Fibroblast of lung (primary cell): Measurements from ENCODE around the gene APOM. TPM values are rescaled to one million over a fixed set of nuclear protein-coding genes. Genes with fewer than 3 reads are reported as not detected.

Experiments used
- DNase-seq, 2 donors: peaks; one replicate each; pipeline versions ENCODE4 v3.0.0 to v3.0.0-alpha.2; 2010; ENCODE audit warnings: low read depth in 2 of 2
- H2AFZ ChIP-seq: 2 replicates; pipeline ENCODE4 v1.5.1; 2012; ENCODE audit warnings: low read length, control low read depth, inconsistent platforms
- H3K27ac ChIP-seq: 2 replicates; pipeline ENCODE4 v1.5.1; 2011; ENCODE audit warnings: low read length, control low read depth; ENCODE audit not compliant: insufficient read depth
- H3K27me3 ChIP-seq: 2 replicates; pipeline ENCODE4 v1.5.1; 2011; ENCODE audit warnings: mild to moderate bottlenecking, low read length; ENCODE audit not compliant: control insufficient read depth, insufficient read depth
- H3K36me3 ChIP-seq: 2 replicates; pipeline ENCODE4 v1.5.1; 2011; ENCODE audit warnings: low read length; ENCODE audit not compliant: control insufficient read depth, insufficient read depth
- H3K4me1 ChIP-seq: 2 replicates; pipeline ENCODE4 v1.5.1; 2011; ENCODE audit warnings: low read length; ENCODE audit not compliant: control insufficient read depth, insufficient read depth; ENCODE audit errors: extremely low read depth
- H3K4me2 ChIP-seq: 2 replicates; pipeline ENCODE4 v1.5.1; 2011; ENCODE audit warnings: low read length, control low read depth; ENCODE audit not compliant: insufficient read depth; ENCODE audit errors: extremely low read depth
- H3K4me3 ChIP-seq, 4 experiments: fragments of 200-600 bp in 1 of 4; sonication (generic) in 1 of 4; replicated peaks in 1 of 4; 2 replicates each; pipeline ENCODE4 v1.5.1; 2011 to 2016; ENCODE audit warnings: low read length in 4 of 4, low read depth in 3 of 4, mild to moderate bottlenecking in 3 of 4, control low read depth in 2 of 4, inconsistent platforms in 1 of 4, mixed read lengths in 1 of 4; ENCODE audit not compliant: insufficient read depth in 1 of 4; ENCODE audit errors: control extremely low read depth in 1 of 4
- H3K79me2 ChIP-seq: 2 replicates; pipeline ENCODE4 v1.5.1; 2012; ENCODE audit warnings: mild to moderate bottlenecking, low read length, inconsistent platforms; ENCODE audit not compliant: control insufficient read depth, insufficient read depth
- H3K9ac ChIP-seq: 2 replicates; pipeline ENCODE4 v1.5.1; 2011; ENCODE audit warnings: mild to moderate bottlenecking, low read length, control low read depth; ENCODE audit not compliant: insufficient read depth
- H3K9me3 ChIP-seq: 2 replicates; pipeline ENCODE4 v1.5.1; 2012; ENCODE audit warnings: low read depth, low read length; ENCODE audit not compliant: control insufficient read depth, insufficient read depth
- H4K20me1 ChIP-seq: 2 replicates; pipeline ENCODE4 v1.5.1; 2011; ENCODE audit warnings: low read length; ENCODE audit not compliant: control insufficient read depth, insufficient read depth; ENCODE audit errors: extremely low read depth
- EZH2 ChIP-seq: IDR thresholded peaks from 2 replicates; pipeline ENCODE4 v1.5.1; 2012; ENCODE audit warnings: low read length, control low read depth, mild to moderate bottlenecking; ENCODE audit errors: missing control alignments
- polyA plus RNA-seq, 2 donors: library from polyadenylated mRNA; depleted of rRNA in 1 of 2; stranded (reverse) in 1 of 2; unstranded in 1 of 2; fragments of >200 nt; gene quantifications; 2 replicates each; pipeline ENCODE4 v1.2.1, GENCODE V29; 2011 to 2012; ENCODE audit warnings: missing spikeins in 1 of 2
- total RNA-seq: library from RNA; depleted of rRNA; stranded (reverse); fragments of >200 nt; gene quantifications from 2 replicates; pipeline ENCODE4 v1.2.1, GENCODE V29; 2014
- TF ChIP-seq, protein P1 (sequence below), 2 donors: IDR thresholded peaks in 1 of 2; conservative IDR thresholded peaks in 1 of 2; 1 replicate in 1 of 2; 2 replicates in 1 of 2; pipeline ENCODE4 v1.5.1; 2011 to 2012; ENCODE audit warnings: low read length in 2 of 2, control low read depth in 1 of 2, inconsistent platforms in 1 of 2, low read depth in 1 of 2, mild to moderate bottlenecking in 1 of 2

The APOM gene
- total and polyA plus RNA-seq, 2 donors (not counting 1 experiment from before 2014, with no cell fraction given), result 0.99 to 3.9 TPM

DNA sequence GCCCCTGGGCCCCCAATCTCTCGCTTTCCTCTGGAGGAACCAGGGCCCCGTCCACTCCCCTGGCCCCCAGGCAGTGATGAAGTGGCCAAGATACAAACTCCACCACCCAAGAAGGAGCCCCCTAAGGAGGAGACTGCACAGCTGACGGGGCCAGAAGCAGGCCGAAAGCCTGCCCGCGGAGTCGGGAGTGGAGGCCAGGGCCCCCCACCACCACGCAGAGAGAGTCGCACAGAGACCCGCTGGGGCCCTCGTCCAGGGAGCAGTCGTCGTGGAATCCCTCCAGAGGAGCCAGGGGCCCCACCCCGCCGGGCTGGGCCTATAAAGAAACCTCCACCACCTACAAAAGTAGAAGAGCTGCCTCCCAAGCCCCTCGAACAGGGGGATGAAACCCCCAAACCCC is 24.5 kb upstream of the APOM start:
- peaks cover 2% of the 10 kb centered on the region for H3K4me1 ChIP-seq
- no peak overlapping the region for H2AFZ ChIP-seq
- peaks cover 22% of the 10 kb centered on the region for H3K79me2 ChIP-seq
- H3K36me3 ChIP-seq, result peaks cover 64% of the 10 kb centered on the region
- H3K27me3 ChIP-seq, result no peaks in the 10 kb centered on the region
- H3K27ac ChIP-seq, result no peak overlapping the region
- H4K20me1 ChIP-seq, result no peaks in the 10 kb centered on the region
- H3K4me3 ChIP-seq, result no peak overlapping the region
- H3K9me3 ChIP-seq, result no peaks in the 10 kb centered on the region
- no peak overlapping the region for H3K9ac ChIP-seq
- no peak for DNase-seq
- no peak overlapping the region for H3K4me2 ChIP-seq
- TF ChIP-seq, protein P1, sequence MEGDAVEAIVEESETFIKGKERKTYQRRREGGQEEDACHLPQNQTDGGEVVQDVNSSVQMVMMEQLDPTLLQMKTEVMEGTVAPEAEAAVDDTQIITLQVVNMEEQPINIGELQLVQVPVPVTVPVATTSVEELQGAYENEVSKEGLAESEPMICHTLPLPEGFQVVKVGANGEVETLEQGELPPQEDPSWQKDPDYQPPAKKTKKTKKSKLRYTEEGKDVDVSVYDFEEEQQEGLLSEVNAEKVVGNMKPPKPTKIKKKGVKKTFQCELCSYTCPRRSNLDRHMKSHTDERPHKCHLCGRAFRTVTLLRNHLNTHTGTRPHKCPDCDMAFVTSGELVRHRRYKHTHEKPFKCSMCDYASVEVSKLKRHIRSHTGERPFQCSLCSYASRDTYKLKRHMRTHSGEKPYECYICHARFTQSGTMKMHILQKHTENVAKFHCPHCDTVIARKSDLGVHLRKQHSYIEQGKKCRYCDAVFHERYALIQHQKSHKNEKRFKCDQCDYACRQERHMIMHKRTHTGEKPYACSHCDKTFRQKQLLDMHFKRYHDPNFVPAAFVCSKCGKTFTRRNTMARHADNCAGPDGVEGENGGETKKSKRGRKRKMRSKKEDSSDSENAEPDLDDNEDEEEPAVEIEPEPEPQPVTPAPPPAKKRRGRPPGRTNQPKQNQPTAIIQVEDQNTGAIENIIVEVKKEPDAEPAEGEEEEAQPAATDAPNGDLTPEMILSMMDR (conservative IDR thresholded peaks at IDR 0.05 in 1 of 2, IDR thresholded peaks at IDR 0.05 in 1 of 2; ENCODE audit: low read depth in 1 of 2, low read length in 2 of 2), result no peak
- no peak for TF ChIP-seq EZH2

DNA sequence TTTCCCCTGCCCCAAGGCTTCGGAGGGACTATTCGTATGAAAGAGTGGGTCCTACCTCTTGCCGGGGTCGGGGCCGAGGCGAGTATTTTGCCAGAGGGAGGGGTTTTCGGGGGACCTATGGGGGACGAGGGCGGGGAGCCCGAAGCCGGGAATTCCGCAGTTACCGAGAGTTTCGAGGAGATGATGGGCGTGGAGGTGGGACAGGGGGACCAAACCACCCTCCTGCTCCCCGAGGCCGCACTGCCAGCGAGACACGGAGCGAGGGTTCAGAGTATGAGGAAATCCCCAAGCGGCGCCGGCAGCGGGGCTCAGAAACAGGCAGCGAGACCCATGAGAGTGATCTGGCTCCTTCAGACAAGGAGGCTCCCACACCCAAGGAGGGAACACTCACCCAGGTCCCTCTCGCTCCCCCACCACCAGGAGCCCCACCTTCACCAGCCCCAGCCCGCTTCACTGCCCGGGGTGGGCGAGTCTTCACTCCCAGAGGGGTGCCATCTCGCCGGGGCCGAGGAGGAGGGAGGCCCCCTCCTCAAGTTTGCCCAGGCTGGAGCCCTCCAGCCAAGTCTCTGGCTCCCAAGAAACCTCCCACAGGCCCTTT is 23.9 kb upstream of the APOM start:
- no peak overlapping the region for H3K27ac ChIP-seq
- no peak overlapping the region for H3K4me3 ChIP-seq
- H3K9ac ChIP-seq, result no peak overlapping the region
- H3K27me3 ChIP-seq, result no peaks in the 10 kb centered on the region
- peaks cover 67% of the 10 kb centered on the region for H3K36me3 ChIP-seq
- no peak for DNase-seq
- TF ChIP-seq EZH2, result no peak
- TF ChIP-seq, protein P1 (conservative IDR thresholded peaks at IDR 0.05 in 1 of 2, IDR thresholded peaks at IDR 0.05 in 1 of 2; ENCODE audit: low read depth in 1 of 2, low read length in 2 of 2), result no peak
- peaks cover 19% of the 10 kb centered on the region for H3K79me2 ChIP-seq
- no peak overlapping the region for H2AFZ ChIP-seq
- peaks cover 2% of the 10 kb centered on the region for H3K4me1 ChIP-seq
- no peaks in the 10 kb centered on the region for H4K20me1 ChIP-seq
- no peaks in the 10 kb centered on the region for H3K9me3 ChIP-seq
- H3K4me2 ChIP-seq, result no peak overlapping the region

DNA sequence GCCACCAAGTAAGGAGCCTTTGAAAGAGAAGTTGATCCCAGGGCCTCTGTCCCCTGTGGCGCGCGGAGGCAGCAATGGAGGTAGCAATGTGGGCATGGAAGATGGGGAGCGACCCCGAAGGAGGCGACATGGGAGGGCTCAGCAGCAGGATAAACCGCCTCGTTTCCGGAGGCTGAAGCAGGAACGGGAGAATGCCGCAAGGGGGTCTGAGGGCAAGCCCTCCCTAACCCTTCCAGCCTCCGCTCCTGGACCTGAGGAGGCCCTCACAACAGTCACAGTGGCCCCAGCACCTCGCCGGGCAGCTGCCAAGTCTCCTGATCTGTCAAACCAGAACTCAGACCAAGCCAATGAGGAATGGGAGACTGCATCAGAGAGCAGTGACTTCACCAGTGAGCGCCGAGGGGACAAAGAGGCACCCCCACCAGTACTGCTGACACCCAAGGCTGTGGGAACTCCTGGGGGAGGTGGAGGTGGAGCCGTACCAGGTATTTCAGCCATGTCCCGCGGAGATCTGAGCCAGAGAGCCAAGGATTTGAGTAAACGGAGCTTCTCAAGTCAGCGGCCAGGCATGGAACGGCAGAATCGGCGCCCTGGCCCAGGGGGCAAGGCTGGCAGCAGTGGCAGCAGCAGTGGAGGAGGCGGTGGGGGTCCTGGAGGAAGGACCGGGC is 23.3 kb upstream of the APOM start:
- H4K20me1 ChIP-seq, result no peaks in the 10 kb centered on the region
- H2AFZ ChIP-seq, result no peak overlapping the region
- no peak overlapping the region for H3K4me3 ChIP-seq
- no peak overlapping the region for H3K27ac ChIP-seq
- H3K4me1 ChIP-seq, result peaks cover 2% of the 10 kb centered on the region
- no peak for DNase-seq
- TF ChIP-seq, protein P1 (conservative IDR thresholded peaks at IDR 0.05 in 1 of 2, IDR thresholded peaks at IDR 0.05 in 1 of 2; ENCODE audit: low read depth in 1 of 2, low read length in 2 of 2), result no peak
- no peak for TF ChIP-seq EZH2
- no peaks in the 10 kb centered on the region for H3K27me3 ChIP-seq
- H3K9ac ChIP-seq, result no peak overlapping the region
- H3K36me3 ChIP-seq, result peaks cover 67% of the 10 kb centered on the region
- H3K79me2 ChIP-seq, result peaks cover 18% of the 10 kb centered on the region
- H3K4me2 ChIP-seq, result no peak overlapping the region
- H3K9me3 ChIP-seq, result no peaks in the 10 kb centered on the region
